GM23248 (cell line): ENCODE data around the gene ASPSCR1. TPM values are rescaled to one million over a fixed set of nuclear protein-coding genes. Genes with fewer than 3 reads are reported as not detected.

Experiments
- DNase-seq: peaks from one replicate; pipeline ENCODE4 v3.0.0-alpha.2; 2015
- H2AFZ ChIP-seq: fragments of 200-600 bp; sonication (generic); 2 replicates; pipeline ENCODE4 v1.6.1; 2016; ENCODE audit warnings: antibody characterized with exemption
- H3F3A ChIP-seq: fragments of 200-600 bp; sonication (generic); 2 replicates; pipeline ENCODE4 v1.6.1; 2016; ENCODE audit warnings: mild to moderate bottlenecking, antibody characterized with exemption, mixed run types; ENCODE audit not compliant: insufficient read depth
- H3K27ac ChIP-seq: fragments of 200-600 bp; sonication (generic); 2 replicates; pipeline ENCODE4 v1.5.1; 2016; ENCODE audit warnings: mild to moderate bottlenecking
- H3K27me3 ChIP-seq: fragments of 200-600 bp; sonication (generic); replicated peaks from 2 replicates; pipeline ENCODE4 v1.6.1; 2016; ENCODE audit warnings: mild to moderate bottlenecking; ENCODE audit not compliant: insufficient read depth
- H3K36me3 ChIP-seq: fragments of 200-600 bp; sonication (generic); 2 replicates; pipeline ENCODE4 v1.6.1; 2016; ENCODE audit warnings: low read depth, mild to moderate bottlenecking
- H3K4me1 ChIP-seq: fragments of 200-600 bp; sonication (generic); 2 replicates; pipeline ENCODE4 v1.6.1; 2016; ENCODE audit warnings: mild to moderate bottlenecking; ENCODE audit not compliant: insufficient read depth
- H3K4me2 ChIP-seq: fragments of 200-600 bp; sonication (generic); one replicate; pipeline ENCODE4 v1.6.1; 2016; ENCODE audit warnings: mild to moderate bottlenecking; ENCODE audit not compliant: unreplicated experiment
- H3K4me3 ChIP-seq: fragments of 200-600 bp; sonication (generic); 2 replicates; pipeline ENCODE4 v1.5.1; 2016; ENCODE audit warnings: mild to moderate bottlenecking
- H3K79me2 ChIP-seq: fragments of 200-600 bp; sonication (generic); 2 replicates; pipeline ENCODE4 v1.6.1; 2016; ENCODE audit warnings: mild to moderate bottlenecking; ENCODE audit not compliant: insufficient read depth
- H3K9ac ChIP-seq: fragments of 200-600 bp; sonication (generic); 2 replicates; pipeline ENCODE4 v1.6.1; 2016; ENCODE audit warnings: mild to moderate bottlenecking
- H3K9me2 ChIP-seq: fragments of 200-600 bp; sonication (generic); 2 replicates; pipeline ENCODE4 v1.6.1; 2016; ENCODE audit warnings: mixed run types, mild to moderate bottlenecking, moderate library complexity; ENCODE audit not compliant: insufficient read depth
- H3K9me3 ChIP-seq: fragments of 200-600 bp; sonication (generic); one replicate; pipeline ENCODE4 v1.6.1; 2017; ENCODE audit warnings: low read depth
- H4K20me1 ChIP-seq: fragments of 200-600 bp; sonication (generic); 2 replicates; pipeline ENCODE4 v1.6.0; 2016; ENCODE audit not compliant: insufficient read depth
- EZH2 ChIP-seq: fragments of 200-600 bp; sonication (generic); IDR thresholded peaks from 2 replicates; pipeline ENCODE4 v1.6.1; 2018; ENCODE audit warnings: antibody characterized with exemption, mild to moderate bottlenecking; ENCODE audit not compliant: insufficient read depth, poor library complexity, severe bottlenecking
- EZH2phosphoT487 ChIP-seq: fragments of 200-600 bp; sonication (generic); IDR thresholded peaks from 2 replicates; pipeline ENCODE4 v1.6.1; 2018; ENCODE audit warnings: antibody characterized with exemption, moderate library complexity, mild to moderate bottlenecking, low read depth; ENCODE audit not compliant: insufficient read depth
- WGBS, 2 experiments: methylation state at CpG; one replicate each; pipeline ENCODE4 v1.1.6; 2015 to 2017; ENCODE audit warnings: low lambda C conversion rate in 2 of 2, low coverage in 1 of 2; ENCODE audit errors: missing lambda C conversion rate in 2 of 2; 5-methylcytosine and 5-hydroxymethylcytosine counted together
- in situ Hi-C: fragments of 300-500 bp; cut with MboI; formaldehyde crosslinking; loops from 2 replicates; pipeline ENCODE4 v1.15.0; 2020
- polyA plus RNA-seq: library from polyadenylated mRNA; unstranded; fragments of >200 nt; fragmentation: Nextera tagmentation; extraction: Ambion mirVana; gene quantifications from 2 replicates; pipeline ENCODE4 v1.2.1, GENCODE V29; 2016
- total RNA-seq: library from RNA; depleted of rRNA; stranded (reverse); fragments of >200 nt; shearing (Covaris generic); gene quantifications from 2 replicates; pipeline ENCODE4 v1.2.3, GENCODE V29; 2014; rRNA removed

Gene ASPSCR1
- total and polyA plus RNA-seq, 2 experiments from 2014 or later, result 20.6 to 23.5 TPM

DNA sequence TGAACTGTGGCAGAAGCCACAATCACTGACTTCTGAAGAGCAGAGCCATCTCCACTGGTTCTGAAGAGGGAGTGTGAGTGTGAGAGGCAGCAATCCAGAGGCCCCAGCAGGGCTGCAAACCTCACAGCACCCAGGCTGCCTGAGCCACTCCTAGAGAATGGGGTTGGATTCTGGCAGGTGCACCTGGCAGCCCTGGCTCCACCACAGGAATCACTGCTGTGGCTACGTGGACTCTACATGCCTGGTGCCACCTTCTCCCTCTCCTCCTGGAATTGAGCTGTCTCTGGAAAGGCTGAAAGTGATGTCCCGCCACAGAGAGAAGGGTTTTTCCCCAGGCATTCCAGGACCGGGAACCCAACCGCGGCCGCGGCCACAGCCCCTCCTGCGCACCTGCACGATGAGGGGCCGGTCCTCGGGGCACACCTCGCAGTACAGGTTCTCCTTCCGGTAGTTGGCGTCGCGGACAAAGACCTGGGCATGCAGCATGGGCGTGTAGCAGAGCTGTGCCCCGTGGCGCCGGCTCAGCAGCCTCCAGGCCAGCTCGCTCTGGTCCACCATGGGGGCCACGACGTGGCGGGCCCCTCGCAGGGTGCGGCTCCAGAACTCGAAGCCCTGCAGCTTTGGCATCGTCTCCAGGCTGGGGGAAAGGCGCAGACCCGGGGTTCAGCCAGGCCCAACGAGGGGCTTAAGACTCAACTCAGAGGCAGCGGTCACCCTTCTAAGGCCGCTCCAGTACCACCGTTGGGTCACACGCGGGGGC is 87.2 kb downstream of the ASPSCR1 start:
- H3K4me1 ChIP-seq, result peaks cover 3% of the 10 kb centered on the region; the same call in 1 of the 2 replicates
- H3K4me2 ChIP-seq, result peak overlapping the region; percentile 72
- DNase-seq, result peak; percentile 39
- peaks cover 38% of the 10 kb centered on the region for H3K79me2 ChIP-seq
- no peaks in the 10 kb centered on the region for H3K36me3 ChIP-seq
- H3K4me3 ChIP-seq, result peak overlapping the region; percentile 96
- no peaks in the 10 kb centered on the region for H4K20me1 ChIP-seq
- in situ Hi-C loops, result no loop called here
- peak overlapping the region; percentile 6; the same call in 1 of the 2 replicates for H2AFZ ChIP-seq
- no peaks in the 10 kb centered on the region for H3K9me3 ChIP-seq
- no peaks in the 10 kb centered on the region for H3K9me2 ChIP-seq
- H3K9ac ChIP-seq, result peak overlapping the region; percentile 89
- peak overlapping the region; percentile 22 for H3K27ac ChIP-seq
- WGBS, 2 experiments, result 19 to 28% methylated on average over 17 to 36 of the region's 36 CpGs
- TF ChIP-seq EZH2phosphoT487, result no peak
- TF ChIP-seq EZH2, result no peak
- H3K27me3 ChIP-seq, result no peaks in the 10 kb centered on the region
- H3F3A ChIP-seq, result no peaks in the 10 kb centered on the region

DNA sequence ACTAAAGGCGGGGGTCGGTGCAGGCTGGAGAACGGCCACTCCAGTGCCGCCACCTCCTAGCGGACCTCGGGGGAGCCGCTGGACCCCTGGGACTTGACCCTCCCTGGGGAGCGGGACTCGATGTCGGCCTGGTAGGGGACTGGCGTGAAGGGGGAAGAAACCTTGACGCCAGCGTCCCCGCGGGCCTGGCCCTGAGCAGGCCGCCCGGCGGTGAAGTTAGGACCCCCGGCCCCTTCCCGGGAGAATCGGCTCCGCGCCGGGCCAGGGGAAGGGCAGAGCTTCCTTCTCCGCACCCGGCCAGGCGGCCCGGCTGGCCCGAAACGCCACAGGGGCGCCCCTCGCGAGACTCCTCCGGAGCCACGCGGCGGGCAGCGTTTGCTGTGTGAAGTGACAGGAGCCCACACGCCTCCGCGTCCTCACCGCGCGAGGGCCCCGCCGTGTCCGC is 87.8 kb downstream of the ASPSCR1 start:
- TF ChIP-seq EZH2phosphoT487, result no peak
- TF ChIP-seq EZH2, result no peak
- Histone ChIP-seq H3K36me3 (no peaks in the 10 kb centered on the region), H2AFZ (peak overlapping the region; percentile 6; the same call in 1 of the 2 replicates), H3K9me2 (no peaks in the 10 kb centered on the region), H3F3A (no peaks in the 10 kb centered on the region), H3K27ac (peak overlapping the region; percentile 22), H3K4me1 (peaks cover 3% of the 10 kb centered on the region; the same call in 1 of the 2 replicates), H3K9me3 (no peaks in the 10 kb centered on the region), H3K79me2 (peaks cover 38% of the 10 kb centered on the region), H3K4me2 (peak overlapping the region; percentile 72), H3K4me3 (peak overlapping the region; percentile 96), H3K27me3 (no peaks in the 10 kb centered on the region), H3K9ac (peak overlapping the region; percentile 89), H4K20me1 (no peaks in the 10 kb centered on the region)
- WGBS, 2 experiments, result 0 to 1% methylated on average over 9 to 37 of the region's 47 CpGs
- in situ Hi-C loops, result no loop called here
- peak; percentile 76 for DNase-seq

DNA sequence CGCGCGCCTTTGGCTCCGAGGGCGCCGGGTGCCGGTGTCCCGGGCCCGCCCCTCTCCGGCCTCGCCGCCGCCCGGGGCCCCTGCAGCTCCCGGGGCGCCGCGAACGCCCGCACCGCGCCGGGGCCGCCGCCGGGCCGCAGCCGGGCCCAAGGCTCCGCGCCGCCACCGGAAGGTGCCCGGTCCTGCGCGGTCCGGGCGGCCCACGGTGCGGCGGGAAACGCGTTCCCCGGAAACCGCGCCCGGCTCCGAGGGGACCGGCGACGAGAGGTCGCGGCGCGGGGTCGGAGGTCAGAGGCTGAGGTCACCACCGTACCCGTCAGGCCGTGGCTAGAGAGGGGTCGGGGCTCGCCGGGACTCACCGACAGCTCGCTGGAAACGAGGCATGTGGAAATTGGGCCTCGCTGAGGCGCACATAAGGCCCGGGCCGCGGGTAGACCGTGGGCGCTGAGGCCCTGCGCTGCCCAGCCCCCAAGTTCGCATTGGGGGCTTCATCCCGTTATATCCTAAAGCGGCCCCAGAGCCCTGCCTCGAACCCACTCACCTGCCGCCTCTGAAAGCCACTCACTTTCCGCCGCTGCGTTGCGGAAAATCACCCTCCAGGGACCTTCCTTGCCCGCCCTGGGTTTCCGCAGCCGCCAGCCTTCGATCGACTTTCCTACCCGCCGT is 88.3 kb downstream of the ASPSCR1 start, which contains the start of gene DUS1L:
Gene DUS1L, minus strand, starts transcription at position 167 of the 666 bp plus-strand sequence. CDS start 745 bp downstream, outside the sequence.
- Histone ChIP-seq H3K9me3 (no peaks in the 10 kb centered on the region), H3F3A (no peaks in the 10 kb centered on the region), H4K20me1 (no peaks in the 10 kb centered on the region), H3K9ac (peak within 1 kb of the TSS; percentile 89), H3K79me2 (peaks cover 38% of the 10 kb centered on the region), H2AFZ (peak within 1 kb of the TSS; percentile 98), H3K36me3 (no peaks in the 10 kb centered on the region), H3K27ac (peak within 1 kb of the TSS; percentile 25), H3K9me2 (no peaks in the 10 kb centered on the region), H3K4me1 (peaks cover 3% of the 10 kb centered on the region; the same call in 1 of the 2 replicates), H3K27me3 (no peaks in the 10 kb centered on the region), H3K4me3 (peak within 1 kb of the TSS; percentile 96), H3K4me2 (peak within 1 kb of the TSS; percentile 85)
- peak; percentile 77 for DNase-seq
- WGBS, 2 experiments, result 8 to 12% methylated on average over 69 to 86 of the region's 88 CpGs
- TF ChIP-seq EZH2phosphoT487, result no peak
- no peak for TF ChIP-seq EZH2
- in situ Hi-C loops, result no loop called here

Other genes with a start within 250 kb of the ASPSCR1 start
- gene GCGR, start 173.5 kb upstream of the ASPSCR1 start, total RNA-seq, result not detected in 2 replicates
- gene GCGR, start 173.5 kb upstream of the ASPSCR1 start, polyA plus RNA-seq, result not detected in 2 replicates
- 102 and 135 TPM in 2 replicates for gene MCRIP1, start 144.3 kb upstream of the ASPSCR1 start, total RNA-seq
- 145 and 147 TPM in 2 replicates for gene MCRIP1, start 144.3 kb upstream of the ASPSCR1 start, polyA plus RNA-seq
- gene PPP1R27, start 142.6 kb upstream of the ASPSCR1 start, total RNA-seq, result not detected in 2 replicates
- 0.37 TPM in 1 of 2 replicates, not detected in the other for gene PPP1R27, start 142.6 kb upstream of the ASPSCR1 start, polyA plus RNA-seq
- 3,203 and 4,003 TPM in 2 replicates for gene P4HB, start 117.1 kb upstream of the ASPSCR1 start, total RNA-seq
- 1,651 and 1,674 TPM in 2 replicates for gene P4HB, start 117.1 kb upstream of the ASPSCR1 start, polyA plus RNA-seq
- gene ARHGDIA, start 106.3 kb upstream of the ASPSCR1 start, total RNA-seq, result 193 and 208 TPM in 2 replicates
- 310 and 313 TPM in 2 replicates for gene ARHGDIA, start 106.3 kb upstream of the ASPSCR1 start, polyA plus RNA-seq
- 80.6 and 100 TPM in 2 replicates for gene ALYREF, start 86.0 kb upstream of the ASPSCR1 start, total RNA-seq
- 6.9 and 8.6 TPM in 2 replicates for gene ALYREF, start 86.0 kb upstream of the ASPSCR1 start, polyA plus RNA-seq
- gene ANAPC11, start 85.9 kb upstream of the ASPSCR1 start, total RNA-seq, result 175 and 179 TPM in 2 replicates
- 428 and 436 TPM in 2 replicates for gene ANAPC11, start 85.9 kb upstream of the ASPSCR1 start, polyA plus RNA-seq
- gene NPB, start 75.4 kb upstream of the ASPSCR1 start, total RNA-seq, result 2.4 TPM in 2 replicates
- gene NPB, start 75.4 kb upstream of the ASPSCR1 start, polyA plus RNA-seq, result 1.1 and 1.6 TPM in 2 replicates
- gene PCYT2, start 66.2 kb upstream of the ASPSCR1 start, total RNA-seq, result 34.7 and 36.9 TPM in 2 replicates
- gene PCYT2, start 66.2 kb upstream of the ASPSCR1 start, polyA plus RNA-seq, result 25.6 and 27.6 TPM in 2 replicates
- 13.1 and 14.5 TPM in 2 replicates for gene SIRT7, start 59.5 kb upstream of the ASPSCR1 start, total RNA-seq
- 9.3 and 11.4 TPM in 2 replicates for gene SIRT7, start 59.5 kb upstream of the ASPSCR1 start, polyA plus RNA-seq
- gene MAFG, start 49.9 kb upstream of the ASPSCR1 start, total RNA-seq, result 17.7 and 19.8 TPM in 2 replicates
- 5.0 and 6.4 TPM in 2 replicates for gene MAFG, start 49.9 kb upstream of the ASPSCR1 start, polyA plus RNA-seq
- gene PYCR1, start 40.3 kb upstream of the ASPSCR1 start, total RNA-seq, result 229 and 279 TPM in 2 replicates
- gene PYCR1, start 40.3 kb upstream of the ASPSCR1 start, polyA plus RNA-seq, result 181 and 197 TPM in 2 replicates
- not detected in 2 replicates for gene MYADML2, start 30.4 kb upstream of the ASPSCR1 start, total RNA-seq
- gene MYADML2, start 30.4 kb upstream of the ASPSCR1 start, polyA plus RNA-seq, result 0.14 TPM in 1 of 2 replicates, not detected in the other
- not detected in 2 replicates for gene NOTUM, start 16.4 kb upstream of the ASPSCR1 start, total RNA-seq
- gene NOTUM, start 16.4 kb upstream of the ASPSCR1 start, polyA plus RNA-seq, result not detected in 2 replicates
- 43.9 and 68.8 TPM in 2 replicates for gene CENPX, start 45.2 kb downstream of the ASPSCR1 start, total RNA-seq
- gene CENPX, start 45.2 kb downstream of the ASPSCR1 start, polyA plus RNA-seq, result 65.2 and 68.6 TPM in 2 replicates
- gene LRRC45, start 45.7 kb downstream of the ASPSCR1 start, total RNA-seq, result 14.8 and 15.3 TPM in 2 replicates
- 4.4 and 4.5 TPM in 2 replicates for gene LRRC45, start 45.7 kb downstream of the ASPSCR1 start, polyA plus RNA-seq
- 5.4 and 7.9 TPM in 2 replicates for gene RAC3, start 54.0 kb downstream of the ASPSCR1 start, total RNA-seq
- 1.3 and 1.8 TPM in 2 replicates for gene RAC3, start 54.0 kb downstream of the ASPSCR1 start, polyA plus RNA-seq
- 75.8 and 83.5 TPM in 2 replicates for gene DCXR, start 60.1 kb downstream of the ASPSCR1 start, total RNA-seq
- gene DCXR, start 60.1 kb downstream of the ASPSCR1 start, polyA plus RNA-seq, result 69.9 and 70.2 TPM in 2 replicates
- gene RFNG, start 74.2 kb downstream of the ASPSCR1 start, total RNA-seq, result 59.8 and 61.2 TPM in 2 replicates
- gene RFNG, start 74.2 kb downstream of the ASPSCR1 start, polyA plus RNA-seq, result 10.6 and 11.8 TPM in 2 replicates
- 130 and 138 TPM in 2 replicates for gene GPS1, start 74.3 kb downstream of the ASPSCR1 start, total RNA-seq
- 101 and 104 TPM in 2 replicates for gene GPS1, start 74.3 kb downstream of the ASPSCR1 start, polyA plus RNA-seq
- gene DUS1L, start 88.2 kb downstream of the ASPSCR1 start, total RNA-seq, result 61.2 and 96.4 TPM in 2 replicates
- 13.3 and 27.7 TPM in 2 replicates for gene DUS1L, start 88.2 kb downstream of the ASPSCR1 start, polyA plus RNA-seq
- gene FASN, start 120.6 kb downstream of the ASPSCR1 start, total RNA-seq, result 33.8 and 38.2 TPM in 2 replicates
- 12.7 and 16.3 TPM in 2 replicates for gene FASN, start 120.6 kb downstream of the ASPSCR1 start, polyA plus RNA-seq
- 12.3 and 15.3 TPM in 2 replicates for gene CCDC57, start 235.2 kb downstream of the ASPSCR1 start, total RNA-seq
- gene CCDC57, start 235.2 kb downstream of the ASPSCR1 start, polyA plus RNA-seq, result 6.2 and 10.6 TPM in 2 replicates